OCI-LY1 (cell line): ENCODE results near the gene RHBDF2.

Experiments used
- EZH2 ChIP-seq: fragments of 200-600 bp; sonication (generic), shearing (Covaris generic); IDR thresholded peaks from 2 replicates; pipeline ENCODE4 v1.8.0; 2017; ENCODE audit warnings: borderline replicate concordance, mixed run types, mild to moderate bottlenecking, antibody characterized with exemption, low read length, moderate library complexity, mixed read lengths
- TF ChIP-seq, protein P1 (sequence below): fragments of 200-600 bp; sonication (generic), shearing (Covaris generic); IDR thresholded peaks from 2 replicates; pipeline ENCODE4 v1.5.1; 2017; ENCODE audit warnings: mild to moderate bottlenecking, antibody characterized with exemption, low read length, moderate library complexity, mixed read lengths

DNA sequence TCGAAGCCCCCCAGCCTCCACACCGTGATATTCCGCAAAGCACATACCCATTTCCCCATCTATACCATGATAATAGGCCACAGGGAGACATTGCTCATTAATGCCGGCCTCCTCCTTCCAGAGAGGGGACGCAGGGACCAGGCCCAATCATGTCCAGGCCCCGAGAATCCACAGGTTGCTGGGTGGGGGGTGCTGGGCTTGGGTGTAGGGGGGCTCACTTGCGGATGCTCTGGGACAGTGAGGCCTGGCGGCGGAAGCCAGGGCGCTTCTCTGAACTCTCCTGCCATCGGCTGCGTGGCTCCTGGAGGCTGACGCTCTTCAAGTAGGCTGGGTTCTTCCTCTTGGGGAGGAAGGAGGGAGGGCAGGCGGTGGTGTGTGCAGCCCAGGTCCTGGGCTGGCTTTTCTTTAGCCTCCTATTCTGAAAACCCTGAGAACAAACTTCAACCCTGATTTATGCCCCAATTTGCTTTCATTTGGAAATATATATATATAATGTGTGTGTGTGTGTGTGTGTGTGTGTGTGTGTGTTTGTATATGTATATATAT, 21.6 kb downstream of the RHBDF2 start:
- TF ChIP-seq, protein P1, sequence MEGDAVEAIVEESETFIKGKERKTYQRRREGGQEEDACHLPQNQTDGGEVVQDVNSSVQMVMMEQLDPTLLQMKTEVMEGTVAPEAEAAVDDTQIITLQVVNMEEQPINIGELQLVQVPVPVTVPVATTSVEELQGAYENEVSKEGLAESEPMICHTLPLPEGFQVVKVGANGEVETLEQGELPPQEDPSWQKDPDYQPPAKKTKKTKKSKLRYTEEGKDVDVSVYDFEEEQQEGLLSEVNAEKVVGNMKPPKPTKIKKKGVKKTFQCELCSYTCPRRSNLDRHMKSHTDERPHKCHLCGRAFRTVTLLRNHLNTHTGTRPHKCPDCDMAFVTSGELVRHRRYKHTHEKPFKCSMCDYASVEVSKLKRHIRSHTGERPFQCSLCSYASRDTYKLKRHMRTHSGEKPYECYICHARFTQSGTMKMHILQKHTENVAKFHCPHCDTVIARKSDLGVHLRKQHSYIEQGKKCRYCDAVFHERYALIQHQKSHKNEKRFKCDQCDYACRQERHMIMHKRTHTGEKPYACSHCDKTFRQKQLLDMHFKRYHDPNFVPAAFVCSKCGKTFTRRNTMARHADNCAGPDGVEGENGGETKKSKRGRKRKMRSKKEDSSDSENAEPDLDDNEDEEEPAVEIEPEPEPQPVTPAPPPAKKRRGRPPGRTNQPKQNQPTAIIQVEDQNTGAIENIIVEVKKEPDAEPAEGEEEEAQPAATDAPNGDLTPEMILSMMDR, result no peak
- TF ChIP-seq EZH2, result no peak
